Posterior cingulate gyrus (tissue), 11 donors: ENCODE data around the gene MAP3K12.
A peak's percentile ranks its signal among the peaks of the same experiment; 100 is the strongest.
"Not testable (repeated sequence)": the region's sequence is repeated elsewhere in the genome, so short reads cannot be mapped to it uniquely, and the experiment has no call there.

Experiments used
- DNase-seq, 10 donors: peaks; one replicate each; pipeline versions ENCODE4 v3.0.0 to v3.0.0-alpha.2; 2020 to 2021; ENCODE audit warnings: mixed read lengths in 3 of 10
- intact Hi-C: fragments of 100-400 bp; cut with DNase I; formaldehyde crosslinking; loops from one replicate; pipeline ENCODE4 v1.15.1; 2023

The MAP3K12 gene

DNA sequence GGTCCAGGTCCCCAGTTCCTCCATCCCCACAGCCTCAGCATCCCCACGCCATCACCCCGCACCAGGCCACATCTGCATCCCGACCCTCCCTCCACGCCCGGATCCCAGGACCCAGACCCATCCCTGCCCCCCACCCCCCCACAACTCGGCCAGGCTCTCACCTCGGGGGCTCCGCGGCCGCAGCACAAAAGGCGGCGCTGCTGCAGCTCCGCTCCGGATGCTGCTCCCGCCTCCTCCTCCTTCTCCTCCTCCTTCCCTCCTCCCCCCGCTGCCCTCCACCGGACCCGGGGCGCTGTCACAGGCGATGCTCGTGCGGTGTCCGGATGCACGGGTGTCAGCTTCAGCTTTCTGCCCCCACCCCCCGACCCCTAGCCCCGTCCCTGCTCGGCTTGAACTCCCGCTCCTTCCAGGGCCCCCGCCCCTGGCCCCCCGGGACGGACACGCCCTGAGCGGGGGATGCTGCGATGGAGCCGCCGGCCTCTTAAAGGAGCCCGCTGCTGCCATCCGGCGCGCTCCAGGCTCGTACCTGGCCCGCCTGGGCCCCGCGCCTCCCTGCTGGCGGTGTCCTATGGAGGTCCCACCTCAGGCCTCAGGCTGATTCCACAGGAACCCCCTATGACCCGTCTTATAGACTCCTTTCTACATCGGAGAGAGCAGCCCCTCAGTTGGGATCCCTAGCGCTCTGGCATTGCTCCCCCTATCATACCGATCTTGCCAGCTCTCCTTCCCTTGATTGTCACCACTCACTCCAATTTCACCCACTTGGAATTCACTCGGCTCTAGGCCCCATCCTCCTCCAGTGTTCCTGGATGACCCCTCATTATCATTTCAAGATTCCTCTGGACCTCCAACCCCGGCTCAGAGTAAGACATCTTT, at the start of gene MAP3K12:
MAP3K12 (minus strand) TSS at position 193 of the 876 bp plus-strand sequence. CDS start 12,067 bp downstream, outside the sequence.
- intact Hi-C loops: loop anchor here (2.0 kb wide), 1 partner anchor 47 kb away; the partner anchor contains the start of gene PCBP2
- peak; percentile 58 to 96 (median 72) for DNase-seq

GRCh38 chr12:53548354-53548753, 49.1 kb upstream of the MAP3K12 start:
- intact Hi-C loops: loop anchor here (10.0 kb wide), 1 partner anchor 76 kb away; the partner anchor contains the start of gene ATF7
- DNase-seq: not testable (repeated sequence)

- intact Hi-C loops: loop anchor here (1.0 to 10.0 kb wide), 2 partner anchors 81 to 133 kb away; partner anchors contain the start of genes ATF7 and ATP5MC2
Observed at GRCh38 chr12:53543539-53543938, 44.3 kb upstream of the MAP3K12 start.

DNA sequence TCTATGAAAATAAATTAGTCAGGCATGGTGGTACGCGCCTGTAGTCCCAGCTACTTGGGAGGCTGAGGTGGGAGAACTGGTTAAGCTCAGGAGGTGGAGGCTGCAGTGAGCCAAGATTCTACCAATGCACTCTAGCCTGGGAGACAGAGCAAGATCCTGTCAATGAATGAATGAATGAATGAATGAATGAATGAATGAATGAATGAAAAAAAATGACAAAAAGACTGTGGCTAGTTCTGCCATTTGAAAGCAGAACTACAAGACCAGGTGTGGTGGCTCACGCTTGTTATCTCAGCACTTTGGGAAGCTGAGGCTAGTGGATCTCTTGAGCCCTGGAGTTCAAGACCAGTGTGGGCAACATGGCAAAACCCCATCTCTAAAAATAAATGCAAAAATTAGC, 40.3 kb upstream of the MAP3K12 start:
- intact Hi-C loops: no loop called here

More at GRCh38 chr12:53543539-53543938, 44.3 kb upstream of the MAP3K12 start:
- DNase-seq: peak; percentile 45 to 95 (median 68)

GRCh38 chr12:53538209-53538689, 39.0 kb upstream of the MAP3K12 start:
- peak in 2 of 10 donors; percentile 17 to 27 for DNase-seq
- intact Hi-C loops: no loop called here

More for the DNA sequence above, 40.3 kb upstream of the MAP3K12 start:
- peak in 1 of 10 donors; percentile 18 for DNase-seq

DNA sequence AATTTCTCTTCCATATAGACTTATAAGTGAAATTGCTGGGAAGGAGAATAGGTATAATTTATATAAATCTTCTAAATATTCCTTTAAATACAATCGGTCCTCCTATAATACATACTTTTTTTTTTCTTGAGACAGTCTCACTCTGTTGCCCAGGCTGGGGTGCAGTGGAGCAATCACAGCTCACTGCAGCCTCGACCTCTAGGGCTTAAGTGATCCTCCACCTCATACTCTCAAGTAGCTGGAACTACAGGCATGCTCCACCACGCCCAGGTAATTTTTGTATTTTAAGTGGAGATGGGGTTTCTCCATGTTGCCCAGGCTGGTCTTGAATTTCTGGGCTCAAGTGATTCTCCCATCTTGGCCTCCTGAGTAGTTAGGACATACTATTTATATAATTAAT, 37.7 kb upstream of the MAP3K12 start:
- intact Hi-C loops: no loop called here

GRCh38 chr12:53533471-53533870, 34.2 kb upstream of the MAP3K12 start:
- no peak for DNase-seq
- intact Hi-C loops: no loop called here

More for the DNA sequence above, 37.7 kb upstream of the MAP3K12 start:
- DNase-seq: peak in 1 of 10 donors; percentile 34

GRCh38 chr12:53532524-53533445, 33.5 kb upstream of the MAP3K12 start:
- intact Hi-C loops: no loop called here
- DNase-seq: peak in 1 of 10 donors; percentile 16

GRCh38 chr12:53532021-53532420, 32.8 kb upstream of the MAP3K12 start:
- DNase-seq: peak in 1 of 10 donors; percentile 52
- intact Hi-C loops: no loop called here

DNA sequence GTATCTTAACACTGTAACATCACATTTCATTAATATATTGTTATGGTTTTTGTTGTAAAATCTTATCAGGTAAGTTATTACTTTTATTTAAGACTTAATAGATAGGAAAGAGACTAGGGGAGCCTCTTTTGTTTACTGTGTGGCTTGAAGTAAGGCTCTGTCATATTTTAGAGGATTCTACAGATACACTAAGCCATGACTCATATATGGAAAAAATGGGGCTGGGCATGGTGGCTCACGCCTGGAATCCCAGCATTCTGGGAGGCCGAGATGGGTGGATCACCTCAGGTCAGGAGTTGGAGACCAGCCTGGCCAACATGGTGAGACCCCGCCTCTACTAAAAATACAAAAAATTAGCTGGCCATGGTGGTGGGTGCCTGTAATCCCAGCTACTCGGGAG, 31.7 kb upstream of the MAP3K12 start:
- intact Hi-C loops: no loop called here
- peak in 1 of 10 donors; percentile 42 for DNase-seq

DNA sequence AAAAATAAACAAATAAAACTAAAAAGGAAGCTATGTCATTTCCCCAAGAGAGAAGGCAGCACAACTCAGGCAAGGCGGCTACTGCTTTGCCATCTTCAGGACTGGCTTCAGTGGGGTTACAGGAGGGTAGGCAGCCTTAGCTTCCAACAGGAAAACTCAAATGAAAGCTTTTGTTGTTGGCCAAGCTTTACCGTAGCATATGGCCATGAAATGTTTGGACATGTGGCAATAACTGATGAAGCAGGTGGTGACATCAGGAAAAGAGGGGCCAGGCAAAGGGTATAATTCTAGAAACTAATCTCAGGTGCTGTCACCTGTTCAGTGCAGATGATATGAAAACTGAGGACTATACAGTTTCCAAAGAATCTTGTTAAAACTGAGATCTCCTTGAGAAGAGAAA, 30.8 kb upstream of the MAP3K12 start:
- intact Hi-C loops: no loop called here
- DNase-seq: no peak

DNA sequence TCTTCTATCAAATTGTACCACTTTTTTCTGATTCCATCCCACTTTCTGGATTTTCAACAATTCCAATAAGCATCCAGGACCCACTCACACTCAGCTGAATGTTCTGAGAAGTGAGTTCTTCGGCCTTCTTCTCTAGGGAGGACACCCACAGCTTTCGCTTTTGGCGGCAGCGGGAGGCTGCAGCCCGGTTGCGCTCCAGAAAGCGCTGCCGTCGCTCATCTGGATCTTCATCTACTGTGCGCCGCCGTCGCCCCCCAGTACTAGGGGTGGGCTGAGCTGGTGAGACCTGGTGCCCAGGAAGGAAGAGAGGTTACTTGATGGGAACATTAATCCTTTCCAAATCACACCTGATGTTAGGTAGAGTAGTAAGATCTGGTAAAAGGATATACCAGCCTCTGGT, 25.2 kb upstream of the MAP3K12 start:
- intact Hi-C loops: no loop called here
- DNase-seq: peak in 1 of 10 donors; percentile 55

DNA sequence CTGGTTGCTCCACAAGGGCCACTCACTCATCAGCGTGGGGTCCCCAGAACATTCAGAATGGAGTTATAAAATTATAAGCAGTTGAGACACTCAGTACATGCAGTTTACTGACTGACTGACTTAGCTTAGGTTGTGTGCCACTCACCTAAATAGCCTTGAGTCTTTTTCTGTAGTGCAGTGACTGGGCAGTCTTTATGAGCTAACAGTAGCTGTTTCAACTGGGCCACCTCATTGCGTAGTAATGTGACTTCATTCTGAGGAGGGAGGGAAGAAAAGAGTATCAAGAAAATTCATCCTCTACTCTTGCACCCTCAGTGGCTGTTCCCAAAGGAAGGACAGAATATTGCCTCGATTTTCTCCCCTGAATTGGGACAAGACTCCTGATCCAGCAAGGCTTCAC, 23.9 kb upstream of the MAP3K12 start:
- intact Hi-C loops: no loop called here
- DNase-seq: no peak

DNA sequence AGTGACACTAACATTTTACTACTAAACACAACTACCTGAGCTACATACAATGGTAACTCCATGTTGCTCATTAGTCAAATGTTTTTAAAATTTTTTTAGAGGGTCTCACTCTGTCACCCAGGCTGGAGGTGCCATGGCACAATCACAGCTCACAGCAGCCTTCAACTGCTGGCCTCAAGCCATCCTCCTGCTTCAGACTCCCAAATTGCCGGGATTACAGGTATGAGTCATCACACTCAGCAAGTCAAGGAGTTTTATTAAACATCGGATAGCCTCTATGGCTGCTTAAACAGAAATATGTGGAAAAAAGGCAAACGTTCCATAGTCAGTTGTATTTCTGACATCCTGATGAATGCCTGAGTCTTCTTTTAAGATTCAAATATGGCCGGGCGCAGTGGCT, 19.1 kb upstream of the MAP3K12 start:
- intact Hi-C loops: no loop called here
- no peak for DNase-seq

GRCh38 chr12:53516758-53517455, 17.6 kb upstream of the MAP3K12 start:
- DNase-seq: peak in 1 of 10 donors; percentile 86
- intact Hi-C loops: no loop called here

GRCh38 chr12:53515291-53515680, 16.0 kb upstream of the MAP3K12 start:
- intact Hi-C loops: no loop called here
- DNase-seq: no peak

- no peak for DNase-seq
- intact Hi-C loops: no loop called here
Observed at GRCh38 chr12:53514628-53515290, 15.5 kb upstream of the MAP3K12 start.

DNA sequence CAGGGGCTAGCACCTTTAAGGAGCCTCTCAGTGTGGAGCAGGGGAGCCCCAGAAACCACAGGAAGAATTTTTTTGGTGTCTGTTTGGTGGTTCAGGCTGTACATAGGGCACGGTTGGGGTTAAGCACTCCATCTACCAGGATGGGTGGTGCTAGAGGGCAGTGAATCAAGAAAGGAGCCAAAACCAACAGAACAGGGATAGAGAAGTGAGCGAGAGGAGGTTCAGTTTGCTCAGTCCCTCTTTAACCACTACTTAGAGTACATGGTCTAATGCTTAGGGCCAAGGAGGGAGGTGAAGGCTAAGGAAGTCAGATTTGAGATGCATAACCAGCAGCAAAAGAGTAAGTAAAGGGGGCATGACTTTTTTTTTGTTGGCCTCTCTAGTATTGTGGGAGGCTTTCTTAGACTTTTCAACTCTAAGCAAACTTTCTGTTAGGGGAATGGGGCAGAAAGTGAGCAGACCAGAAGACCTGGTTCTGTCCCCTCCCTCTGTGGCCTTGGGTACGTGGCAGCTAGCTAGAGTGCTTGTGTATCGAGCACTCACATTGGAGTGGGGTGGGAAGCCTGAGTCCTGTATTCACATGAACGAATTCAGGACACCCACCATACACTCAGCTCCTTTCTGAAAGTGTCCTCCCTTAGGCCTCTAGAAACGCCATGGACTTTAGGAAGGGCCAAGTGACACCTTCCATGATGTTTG, 14.6 kb upstream of the MAP3K12 start:
- intact Hi-C loops: no loop called here
- no peak for DNase-seq
